NB4 (cell line): ENCODE measurements around the gene IMPDH1.

ENCODE experiments used
- MYC ChIP-seq: IDR thresholded peaks from 2 replicates; pipeline ENCODE4 v1.6.1; 2011; ENCODE audit warnings: low read depth, low read length
- POLR2A ChIP-seq: IDR thresholded peaks from 2 replicates; pipeline ENCODE4 v1.6.1; 2011; ENCODE audit warnings: mild to moderate bottlenecking; ENCODE audit not compliant: insufficient read length; ENCODE audit errors: extremely low read depth
- TF ChIP-seq, protein P1 (sequence below): IDR thresholded peaks from one replicate; pipeline ENCODE4 v1.5.1; 2012; ENCODE audit warnings: low read depth, low read length

DNA sequence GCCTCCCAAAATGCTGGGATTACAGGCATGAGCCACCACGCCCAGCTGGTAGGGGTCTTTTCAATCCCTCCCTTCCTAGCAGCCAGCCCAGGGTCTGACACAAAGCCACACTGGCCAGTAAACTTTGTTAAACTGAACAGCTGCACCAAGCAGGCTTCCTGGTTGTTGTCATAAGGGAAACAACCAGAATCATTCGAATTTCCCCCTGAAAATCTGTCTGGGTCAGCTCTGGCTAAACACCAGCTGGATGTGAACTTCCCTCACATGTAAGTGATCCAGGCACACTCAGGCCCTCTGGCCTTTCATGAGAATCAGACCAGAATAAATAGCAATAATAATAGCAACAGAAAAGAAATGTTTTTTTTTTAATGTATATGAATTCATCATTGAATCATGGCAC lies 7.4 kb downstream of the IMPDH1 start:
- TF ChIP-seq, protein P1, sequence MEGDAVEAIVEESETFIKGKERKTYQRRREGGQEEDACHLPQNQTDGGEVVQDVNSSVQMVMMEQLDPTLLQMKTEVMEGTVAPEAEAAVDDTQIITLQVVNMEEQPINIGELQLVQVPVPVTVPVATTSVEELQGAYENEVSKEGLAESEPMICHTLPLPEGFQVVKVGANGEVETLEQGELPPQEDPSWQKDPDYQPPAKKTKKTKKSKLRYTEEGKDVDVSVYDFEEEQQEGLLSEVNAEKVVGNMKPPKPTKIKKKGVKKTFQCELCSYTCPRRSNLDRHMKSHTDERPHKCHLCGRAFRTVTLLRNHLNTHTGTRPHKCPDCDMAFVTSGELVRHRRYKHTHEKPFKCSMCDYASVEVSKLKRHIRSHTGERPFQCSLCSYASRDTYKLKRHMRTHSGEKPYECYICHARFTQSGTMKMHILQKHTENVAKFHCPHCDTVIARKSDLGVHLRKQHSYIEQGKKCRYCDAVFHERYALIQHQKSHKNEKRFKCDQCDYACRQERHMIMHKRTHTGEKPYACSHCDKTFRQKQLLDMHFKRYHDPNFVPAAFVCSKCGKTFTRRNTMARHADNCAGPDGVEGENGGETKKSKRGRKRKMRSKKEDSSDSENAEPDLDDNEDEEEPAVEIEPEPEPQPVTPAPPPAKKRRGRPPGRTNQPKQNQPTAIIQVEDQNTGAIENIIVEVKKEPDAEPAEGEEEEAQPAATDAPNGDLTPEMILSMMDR = no peak
- no peak for TF ChIP-seq POLR2A
- no peak for TF ChIP-seq MYC
